Cerebellar nuclear complex (tissue), 1 donor: ENCODE results near the gene LCP1.
A peak's percentile ranks its signal among the peaks of the same experiment; 100 is the strongest.
"Not testable (repeated sequence)": the region's sequence is repeated elsewhere in the genome, so short reads cannot be mapped to it uniquely, and the experiment has no call there.

ENCODE experiments used
- DNase-seq, 2 experiments: peaks; one replicate each; lab custom pipeline; 2025; lab: John Stamatoyannopoulos, UW

Gene LCP1

DNA sequence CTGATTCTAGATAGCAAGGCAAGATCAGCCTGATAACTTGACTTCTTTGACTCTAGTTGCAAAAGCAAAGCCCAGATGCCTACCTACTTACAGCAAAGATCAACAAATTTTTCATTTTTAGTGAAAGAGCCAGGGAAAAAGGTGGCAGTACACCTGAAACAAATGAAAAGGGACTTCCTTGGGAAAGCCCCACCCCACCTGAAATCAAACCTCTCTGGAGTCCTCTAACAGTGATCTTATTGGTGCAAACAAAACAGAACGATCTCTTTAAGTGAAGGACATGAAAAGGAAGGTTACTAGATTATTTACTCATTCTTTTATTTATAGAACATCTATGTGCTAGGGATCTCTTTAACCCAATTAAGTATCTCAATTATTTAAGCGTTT lies 507 bp upstream of the LCP1 start:
- DNase-seq, result no peak

- no peak for DNase-seq
These were observed 569 bp downstream of the LCP1 start for GRCh38 chr13:46181377-46181839.

- no peak for DNase-seq
These were observed 1.8 kb downstream of the LCP1 start for GRCh38 chr13:46179969-46180763.

GRCh38 chr13:46179491-46179908 lies 2.5 kb downstream of the LCP1 start:
- no peak for DNase-seq

DNA sequence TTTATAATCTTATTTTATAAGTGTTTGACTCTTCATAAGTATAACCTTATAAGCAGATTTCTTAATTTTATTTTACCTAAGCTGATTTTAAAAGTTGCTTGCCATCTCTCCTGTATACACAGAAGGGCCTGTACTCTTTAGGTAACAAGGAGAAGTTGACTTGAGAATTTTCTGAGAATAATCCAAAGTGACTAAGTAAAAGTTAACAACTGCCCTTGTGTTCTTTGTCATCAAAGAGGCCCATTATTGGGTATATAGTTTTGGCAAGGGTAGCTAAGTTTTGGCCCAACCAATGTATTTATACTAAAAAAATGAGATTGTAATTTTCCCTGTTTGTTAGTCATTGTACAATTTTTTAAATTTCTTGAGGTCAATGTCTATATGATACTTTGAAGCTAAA lies 3.2 kb downstream of the LCP1 start:
- no peak for DNase-seq

- DNase-seq, result no peak
These were observed 3.8 kb downstream of the LCP1 start for GRCh38 chr13:46178143-46178542.

GRCh38 chr13:46176756-46177155 lies 5.2 kb downstream of the LCP1 start:
- no peak for DNase-seq

GRCh38 chr13:46173656-46174055 lies 8.3 kb downstream of the LCP1 start:
- no peak for DNase-seq

GRCh38 chr13:46172531-46172991 lies 9.4 kb downstream of the LCP1 start:
- DNase-seq, result no peak

DNA sequence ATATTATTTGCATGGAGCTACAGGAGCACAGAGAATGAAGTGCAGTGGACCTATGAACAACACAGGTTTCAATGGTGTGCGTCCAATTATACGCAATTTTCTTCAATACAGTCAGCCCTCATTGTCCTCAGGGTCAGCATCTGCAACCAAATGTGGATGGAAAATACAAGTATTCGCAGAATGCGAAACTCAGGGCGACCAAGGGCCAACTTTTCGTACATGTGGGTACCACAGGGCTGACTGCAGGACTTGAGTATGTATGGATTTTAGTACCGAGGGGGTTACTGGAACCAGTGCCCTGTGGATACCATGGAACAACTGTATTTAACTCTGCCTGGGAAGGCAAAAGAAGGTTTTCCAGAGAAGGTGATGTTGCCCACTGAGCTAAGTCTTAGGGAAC lies 10.2 kb downstream of the LCP1 start:
- no peak for DNase-seq

DNA sequence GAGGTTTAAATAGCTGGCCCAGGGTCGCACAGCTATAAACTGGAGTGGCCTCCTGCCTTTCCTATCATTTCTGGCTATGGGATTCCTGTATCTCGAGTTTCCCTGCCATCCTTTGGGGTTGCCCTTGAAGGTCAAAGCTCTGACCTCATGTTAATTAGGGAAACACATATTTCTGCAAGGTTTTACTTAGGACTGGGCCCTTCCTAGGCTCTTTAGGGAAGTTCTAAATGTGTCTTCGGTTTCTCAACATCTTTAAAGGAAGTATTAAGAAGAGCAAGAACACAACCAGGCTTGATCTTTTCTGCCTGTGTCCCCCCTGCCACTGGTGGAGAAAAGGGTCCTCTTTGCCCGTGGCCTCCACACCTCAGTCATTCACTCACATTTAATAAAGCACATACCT lies 10.8 kb downstream of the LCP1 start:
- no peak for DNase-seq

DNA sequence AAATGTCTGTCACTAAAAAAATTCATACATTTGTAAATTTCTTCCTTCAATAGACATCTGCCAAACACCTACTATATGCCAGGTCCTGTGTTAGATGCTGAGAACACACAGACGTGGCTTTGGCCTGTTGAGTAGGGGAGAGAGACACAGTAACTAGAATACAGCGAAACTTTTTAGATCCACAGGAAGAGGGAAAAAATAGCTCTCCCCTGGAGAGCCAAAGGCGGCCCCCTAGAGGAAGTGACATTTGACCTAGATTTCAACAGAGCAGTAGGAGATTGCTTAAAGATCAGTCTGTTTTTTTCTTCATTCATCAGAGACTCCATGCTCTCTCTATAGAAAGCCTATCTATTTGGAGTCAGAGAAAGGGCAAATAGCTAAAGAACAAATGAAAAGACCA lies 11.3 kb downstream of the LCP1 start:
- no peak for DNase-seq

DNA sequence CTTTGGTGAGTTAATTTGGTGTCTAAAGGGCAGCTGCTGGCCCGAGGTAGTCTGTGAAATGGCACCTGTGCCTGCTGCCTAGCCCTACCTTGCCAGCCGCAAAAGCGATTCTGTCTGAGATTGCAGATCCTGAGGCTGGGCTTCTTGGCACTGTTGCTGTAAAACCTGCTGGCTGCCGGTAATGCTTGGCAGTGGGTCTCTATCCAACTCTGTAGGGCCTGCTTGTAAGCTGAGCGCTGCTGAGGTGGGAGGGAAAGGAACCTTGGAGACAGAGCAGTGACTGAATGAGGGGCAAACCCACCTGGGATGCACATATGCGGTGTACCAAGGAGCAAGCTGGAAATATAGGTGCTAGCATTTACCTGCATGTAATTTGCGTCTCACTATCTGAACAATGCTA lies 11.7 kb downstream of the LCP1 start:
- DNase-seq, result no peak

GRCh38 chr13:46169758-46170157 lies 12.2 kb downstream of the LCP1 start:
- no peak for DNase-seq

- DNase-seq, result no peak
These were observed 13.2 kb downstream of the LCP1 start for GRCh38 chr13:46168783-46169182.

- no peak for DNase-seq
These were observed 13.6 kb downstream of the LCP1 start for GRCh38 chr13:46168341-46168740.

- DNase-seq, result no peak
These were observed 14.9 kb downstream of the LCP1 start for GRCh38 chr13:46166947-46167610.

DNA sequence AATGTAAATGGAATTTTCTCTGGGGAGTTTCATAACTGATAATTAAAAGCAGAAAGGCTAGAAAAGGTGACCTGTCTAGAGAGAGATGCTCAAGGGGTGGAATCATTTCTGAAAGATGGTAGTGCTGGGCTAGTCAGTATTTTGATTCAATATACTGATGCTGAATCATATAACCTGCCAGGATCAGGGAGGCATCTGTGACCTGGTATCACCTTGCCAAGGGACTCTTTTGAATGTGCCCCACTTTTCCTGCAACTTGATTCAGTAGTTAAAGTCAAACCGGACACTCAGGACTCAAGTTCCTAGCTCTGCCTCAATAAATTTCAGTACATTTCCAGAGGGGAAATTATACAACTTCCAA lies 15.8 kb downstream of the LCP1 start:
- DNase-seq, result no peak

DNA sequence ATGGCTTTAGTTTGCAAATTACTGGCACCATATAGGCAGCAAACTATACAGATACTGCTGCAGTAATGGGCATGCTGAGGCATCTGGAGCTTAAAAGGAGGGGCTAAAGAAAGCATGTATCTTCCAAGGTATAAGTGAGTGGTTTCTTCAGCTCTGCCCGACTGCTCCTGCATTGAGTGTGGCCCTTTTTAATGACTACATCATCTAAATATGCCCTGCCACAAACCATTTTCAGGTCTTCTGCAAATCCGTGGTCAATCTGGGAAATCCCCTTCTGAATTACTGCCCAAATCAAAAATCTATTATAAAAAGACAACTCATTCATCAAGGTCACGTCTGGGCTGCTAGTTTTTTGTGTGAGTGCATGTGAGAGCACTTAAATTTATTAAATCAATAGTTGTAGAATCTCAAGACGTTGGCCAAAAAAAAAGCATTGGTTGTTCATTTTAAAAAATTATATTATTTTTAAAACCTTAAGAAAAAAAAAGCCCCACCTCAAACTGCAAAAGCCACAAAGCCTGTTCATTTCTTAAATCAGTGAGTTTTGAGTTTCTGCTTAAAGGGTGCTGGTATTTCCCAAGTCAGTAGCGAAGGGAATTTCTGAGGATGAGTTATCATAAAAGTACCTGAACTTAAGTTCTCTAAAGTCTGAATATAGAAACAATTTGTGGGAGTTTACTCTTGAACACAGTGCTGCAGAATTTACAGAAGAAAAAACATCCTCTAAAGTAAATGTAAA lies 16.3 kb downstream of the LCP1 start:
- DNase-seq, result no peak

GRCh38 chr13:46164661-46165060 lies 17.3 kb downstream of the LCP1 start:
- no peak for DNase-seq

DNA sequence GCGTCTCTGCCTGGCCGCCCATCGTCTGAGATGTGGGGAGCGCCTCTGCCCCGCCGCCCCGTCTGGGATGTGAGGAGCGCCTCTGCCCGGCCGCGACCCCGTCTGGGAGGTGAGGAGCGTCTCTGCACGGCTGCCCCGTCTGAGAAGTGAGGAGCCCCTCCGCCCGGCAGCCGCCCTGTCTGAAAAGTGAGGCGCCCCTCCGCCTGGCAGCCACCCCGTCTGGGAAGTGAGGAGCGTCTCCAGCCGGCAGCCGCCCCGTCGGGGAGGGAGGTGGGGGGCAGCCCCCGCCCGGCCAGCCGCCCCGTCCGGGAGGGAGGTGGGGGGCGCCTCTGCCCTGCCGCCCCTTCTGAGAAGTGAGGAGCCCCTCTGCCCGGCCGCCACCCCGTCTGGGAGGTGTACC lies 19.2 kb downstream of the LCP1 start:
- DNase-seq, result not testable (repeated sequence)

- DNase-seq, result peak in 1 of 2 experiments; percentile 29
These were observed 21.4 kb downstream of the LCP1 start for GRCh38 chr13:46160471-46161066.
